ENCODE results near the gene GP5. TPM values are rescaled to one million over a fixed set of nuclear protein-coding genes. Genes with fewer than 3 reads are reported as not detected.

GP5 gene
- total and polyA plus RNA-seq, 9 of the 15 experiments (the other 6 are each of a cell fraction or from before 2014, with no cell fraction given) = 0.03 to 0.04 (median 0.04) TPM; not detected in 6

DNA sequence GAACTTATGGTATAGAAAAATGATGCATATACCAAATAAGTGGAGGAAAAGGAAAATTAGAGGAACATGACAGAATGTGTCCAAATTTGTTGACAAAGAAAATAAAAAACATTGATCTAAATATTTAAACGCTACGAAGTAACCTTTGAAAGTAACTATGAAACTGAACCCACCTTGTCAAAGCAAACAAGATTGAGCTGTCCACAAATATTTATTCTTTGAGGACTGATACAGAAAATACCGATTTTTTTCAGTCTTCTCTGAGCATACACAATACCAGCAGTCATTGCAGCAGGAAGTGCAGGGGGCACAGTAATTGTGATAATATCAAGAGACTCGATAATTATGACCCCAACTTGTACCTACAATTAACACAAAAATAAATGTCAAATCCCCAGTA is 47.7 kb upstream of the GP5 start (continued):
- TF ChIP-seq FOXA3 (CRISPR knock-in tag; conservative IDR thresholded peaks at IDR 0.05 in 1 of 2, IDR thresholded peaks at IDR 0.05 in 1 of 2) (no peak), KLF16 (IDR thresholded peaks at IDR 0.05) (no peak)

DNA sequence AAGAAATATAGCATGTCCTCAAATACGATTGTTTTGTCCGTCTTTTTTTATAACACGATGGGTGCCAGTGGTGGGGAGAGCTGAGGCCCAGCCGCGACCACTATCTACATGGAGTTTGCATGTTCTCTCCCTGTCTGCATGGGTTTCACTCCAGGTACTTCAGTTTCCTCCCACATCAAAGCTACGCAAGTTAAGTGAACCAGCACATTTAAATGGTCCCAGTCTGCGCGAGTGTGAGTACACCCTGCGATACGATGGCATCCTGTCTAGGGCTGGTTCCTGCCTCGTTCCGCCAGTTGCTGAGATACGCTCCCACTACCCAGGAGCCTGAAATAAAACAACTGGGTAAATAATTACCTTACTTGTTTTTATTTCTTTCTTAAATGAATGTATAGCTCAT is 47.1 kb upstream of the GP5 start:
- H3K36me3 ChIP-seq (ENCODE audit: control insufficient read depth, insufficient read depth, low read length) = peaks cover 89% of the 10 kb centered on the region
- H3K27me3 ChIP-seq (ENCODE audit: control insufficient read depth in 2 of 2, insufficient read depth in 2 of 2, low read length in 2 of 2) = no peaks in the 10 kb centered on the region
- WGBS (ENCODE audit: insufficient coverage, low coverage, missing lambda C conversion rate) = 87% methylated on average over 13 of the region's 13 CpGs
- DNase-seq (ENCODE audit: extremely low read depth in 1 of 4, low spot score in 3 of 4) (no peak), FAIRE-seq (no peak), ATAC-seq (no peak)
- no peak overlapping the region for H3K9ac ChIP-seq (ENCODE audit: insufficient read depth in 1 of 2, low read depth in 2 of 2, low read length in 2 of 2)
- TF ChIP-seq RBM34 (IDR thresholded peaks at IDR 0.05; ENCODE audit: borderline replicate concordance, insufficient read depth, low read length) (no peak), ZNF311 (CRISPR knock-in tag; IDR thresholded peaks at IDR 0.05) (no peak)
- TF ChIP-seq, protein P1, sequence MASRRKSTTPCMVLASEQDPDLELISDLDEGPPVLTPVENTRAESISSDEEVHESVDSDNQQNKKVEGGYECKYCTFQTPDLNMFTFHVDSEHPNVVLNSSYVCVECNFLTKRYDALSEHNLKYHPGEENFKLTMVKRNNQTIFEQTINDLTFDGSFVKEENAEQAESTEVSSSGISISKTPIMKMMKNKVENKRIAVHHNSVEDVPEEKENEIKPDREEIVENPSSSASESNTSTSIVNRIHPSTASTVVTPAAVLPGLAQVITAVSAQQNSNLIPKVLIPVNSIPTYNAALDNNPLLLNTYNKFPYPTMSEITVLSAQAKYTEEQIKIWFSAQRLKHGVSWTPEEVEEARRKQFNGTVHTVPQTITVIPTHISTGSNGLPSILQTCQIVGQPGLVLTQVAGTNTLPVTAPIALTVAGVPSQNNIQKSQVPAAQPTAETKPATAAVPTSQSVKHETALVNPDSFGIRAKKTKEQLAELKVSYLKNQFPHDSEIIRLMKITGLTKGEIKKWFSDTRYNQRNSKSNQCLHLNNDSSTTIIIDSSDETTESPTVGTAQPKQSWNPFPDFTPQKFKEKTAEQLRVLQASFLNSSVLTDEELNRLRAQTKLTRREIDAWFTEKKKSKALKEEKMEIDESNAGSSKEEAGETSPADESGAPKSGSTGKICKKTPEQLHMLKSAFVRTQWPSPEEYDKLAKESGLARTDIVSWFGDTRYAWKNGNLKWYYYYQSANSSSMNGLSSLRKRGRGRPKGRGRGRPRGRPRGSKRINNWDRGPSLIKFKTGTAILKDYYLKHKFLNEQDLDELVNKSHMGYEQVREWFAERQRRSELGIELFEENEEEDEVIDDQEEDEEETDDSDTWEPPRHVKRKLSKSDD (conservative IDR thresholded peaks at IDR 0.05; ENCODE audit: low read length) = no peak
- TF ChIP-seq, protein P2, sequence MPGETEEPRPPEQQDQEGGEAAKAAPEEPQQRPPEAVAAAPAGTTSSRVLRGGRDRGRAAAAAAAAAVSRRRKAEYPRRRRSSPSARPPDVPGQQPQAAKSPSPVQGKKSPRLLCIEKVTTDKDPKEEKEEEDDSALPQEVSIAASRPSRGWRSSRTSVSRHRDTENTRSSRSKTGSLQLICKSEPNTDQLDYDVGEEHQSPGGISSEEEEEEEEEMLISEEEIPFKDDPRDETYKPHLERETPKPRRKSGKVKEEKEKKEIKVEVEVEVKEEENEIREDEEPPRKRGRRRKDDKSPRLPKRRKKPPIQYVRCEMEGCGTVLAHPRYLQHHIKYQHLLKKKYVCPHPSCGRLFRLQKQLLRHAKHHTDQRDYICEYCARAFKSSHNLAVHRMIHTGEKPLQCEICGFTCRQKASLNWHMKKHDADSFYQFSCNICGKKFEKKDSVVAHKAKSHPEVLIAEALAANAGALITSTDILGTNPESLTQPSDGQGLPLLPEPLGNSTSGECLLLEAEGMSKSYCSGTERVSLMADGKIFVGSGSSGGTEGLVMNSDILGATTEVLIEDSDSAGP (CRISPR knock-in tag; IDR thresholded peaks at IDR 0.05) = no peak
- POLR2A ChIA-PET = no interaction called here
- H3K79me2 ChIP-seq (ENCODE audit: control insufficient read depth, insufficient read depth, low read length) = no peaks in the 10 kb centered on the region
- no peak overlapping the region for H3K4me2 ChIP-seq (ENCODE audit: insufficient read depth, low read length)
- H3K4me3 ChIP-seq = no peak overlapping the region
- CTCF ChIA-PET (ENCODE audit: low intra/inter-chr PET ratio) = no interaction called here
- BruUV-seq (replicated peaks) = no TSS peak
- in situ Hi-C loops (cut with MboI) (no loop called here), intact Hi-C loops (cut with micrococcal nuclease) (no loop called here)
- H3K9me3 ChIP-seq (replicated peaks; ENCODE audit: control insufficient read depth, insufficient read depth, low read depth, low read length) = no peaks in the 10 kb centered on the region
- no peak overlapping the region for H3K27ac ChIP-seq (ENCODE audit: extremely low read depth, low read depth, low read length)
- no peaks in the 10 kb centered on the region for H4K20me1 ChIP-seq (replicated peaks; ENCODE audit: control insufficient read depth, insufficient read depth, low read length)
- no peaks in the 10 kb centered on the region; a peak in 1 of 5 replicates for H3K4me1 ChIP-seq (replicated peaks in 1 of 2; ENCODE audit: control insufficient read depth in 2 of 2, insufficient read depth in 2 of 2, low read length in 2 of 2)
- H2AFZ ChIP-seq (ENCODE audit: low read depth, low read length) = no peak overlapping the region
- no peaks in the 10 kb centered on the region for H3K9me1 ChIP-seq (ENCODE audit: control insufficient read depth, insufficient read depth, low read length)

Data from K562 (cell line).